ENCODE results near the gene ATP13A1.

- TF ChIP-seq CTCF (IDR thresholded peaks at IDR 0.05) = no peak
- no peak for TF ChIP-seq POLR2A (IDR thresholded peaks at IDR 0.05)
- no peak for TF ChIP-seq POLR2AphosphoS5 (IDR thresholded peaks at IDR 0.05)
These were observed 23.6 kb upstream of the ATP13A1 start for GRCh38 chr19:19687090-19687489.
